ENCODE data around the gene RAD51D.
"Not testable (repeated sequence)": the region's sequence is repeated elsewhere in the genome, so short reads cannot be mapped to it uniquely, and the experiment has no call there.

The RAD51D gene

DNA sequence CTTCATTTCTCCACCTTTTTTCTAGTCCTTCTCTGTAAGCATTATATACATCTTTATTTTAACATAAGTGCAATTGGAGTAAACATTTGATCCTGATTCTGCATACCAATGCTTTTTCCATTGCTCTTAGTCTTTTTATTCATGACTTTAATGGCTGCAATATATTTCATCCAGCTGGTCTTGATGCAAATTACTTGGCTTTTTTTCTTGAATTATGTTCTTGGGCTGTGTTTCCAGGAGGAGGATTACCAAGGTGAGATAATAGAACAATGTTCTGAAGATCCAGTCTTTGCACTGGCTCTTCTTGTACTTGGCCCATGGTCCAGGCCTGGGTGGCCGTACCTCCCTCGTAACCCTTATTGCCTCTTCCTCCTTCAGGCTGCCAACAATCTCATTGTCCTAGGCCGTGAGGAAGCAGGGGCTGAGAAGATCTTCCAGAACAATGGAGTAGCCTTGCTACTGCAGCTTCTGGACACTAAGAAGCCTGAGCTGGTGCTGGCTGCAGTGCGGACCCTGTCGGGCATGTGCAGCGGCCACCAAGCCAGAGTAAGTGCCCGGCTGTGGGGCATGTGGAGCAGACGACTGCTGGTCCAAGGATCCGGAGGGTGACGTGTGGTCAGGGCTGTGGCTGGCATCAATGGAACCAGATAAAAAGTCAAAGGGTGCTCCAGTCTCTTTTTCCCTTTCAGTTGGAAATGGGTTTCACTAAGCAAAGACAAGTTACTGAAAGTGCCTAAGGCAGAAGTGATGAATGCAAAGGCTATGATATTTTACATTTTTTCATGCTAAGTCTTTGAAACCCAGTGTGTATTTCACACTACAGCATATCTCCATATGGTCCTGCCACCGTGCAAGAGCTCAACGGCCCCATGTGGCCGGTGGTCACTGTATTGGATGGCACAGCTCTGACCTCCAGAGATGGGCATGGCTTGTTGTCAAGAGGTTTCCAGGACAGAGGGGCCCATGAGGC, 34.8 kb upstream of the RAD51D start:
- no peak overlapping the region for H3K27ac ChIP-seq (ENCODE audit: low read depth, low read length)
- no peak overlapping the region for H3K4me3 ChIP-seq (ENCODE audit: low read depth, low read length)
- no peak overlapping the region for H3K9ac ChIP-seq (ENCODE audit: low read length)
- H3K9me3 ChIP-seq (ENCODE audit: control insufficient read depth, insufficient read depth, low read depth, low read length) = no peaks in the 10 kb centered on the region
- no peaks in the 10 kb centered on the region for H3K4me1 ChIP-seq (ENCODE audit: control insufficient read depth, insufficient read depth, low read length)
- no peaks in the 10 kb centered on the region; the same call in 1 of the 2 replicates for H3K27me3 ChIP-seq (ENCODE audit: control insufficient read depth, insufficient read depth, low read length)
- no peaks in the 10 kb centered on the region for H3K36me3 ChIP-seq (ENCODE audit: control insufficient read depth, insufficient read depth, low read length)

DNA sequence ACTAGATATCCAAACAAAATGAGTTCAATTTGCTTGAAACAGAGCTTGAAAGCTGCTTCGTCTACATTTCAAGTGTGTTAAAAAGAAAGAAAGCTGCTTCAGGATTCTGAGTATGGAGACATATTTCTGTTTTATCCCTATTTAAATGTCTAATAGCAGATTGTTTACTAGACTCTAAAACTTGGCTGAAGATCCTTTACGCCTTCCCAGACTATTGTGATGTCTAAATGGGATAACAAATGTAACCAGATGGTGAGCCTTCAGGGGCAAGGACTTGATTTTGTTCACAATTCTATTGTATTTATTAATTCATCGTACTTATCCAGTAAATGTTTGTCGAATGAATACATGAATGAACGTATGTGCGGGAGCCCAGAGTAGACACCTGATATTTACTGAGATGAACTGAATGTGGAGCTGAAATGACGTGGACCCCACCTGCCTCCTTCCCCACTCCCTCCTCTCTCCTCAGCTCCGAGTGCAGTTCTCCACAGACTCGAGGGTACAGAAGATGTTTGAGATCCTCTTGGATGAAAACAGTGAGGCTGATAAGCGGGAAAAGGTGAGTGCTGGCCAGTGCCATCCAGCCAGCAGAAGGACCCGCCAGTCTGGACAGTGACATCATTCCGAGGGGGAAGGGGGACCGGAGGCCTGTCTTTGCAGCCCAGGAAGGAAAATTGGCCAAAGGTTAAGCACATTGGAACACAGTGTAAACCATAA, 32.9 kb upstream of the RAD51D start:
- Histone ChIP-seq H3K27me3 (ENCODE audit: control insufficient read depth, insufficient read depth, low read length) (no peaks in the 10 kb centered on the region; the same call in 1 of the 2 replicates), H3K27ac (ENCODE audit: low read depth, low read length) (no peak overlapping the region), H3K4me1 (ENCODE audit: control insufficient read depth, insufficient read depth, low read length) (no peaks in the 10 kb centered on the region), H3K9me3 (ENCODE audit: control insufficient read depth, insufficient read depth, low read depth, low read length) (no peaks in the 10 kb centered on the region), H3K4me3 (ENCODE audit: low read depth, low read length) (no peak overlapping the region), H3K36me3 (ENCODE audit: control insufficient read depth, insufficient read depth, low read length) (no peaks in the 10 kb centered on the region), H3K9ac (ENCODE audit: low read length) (no peak overlapping the region)

- not testable (repeated sequence) for H3K36me3 ChIP-seq (ENCODE audit: control insufficient read depth, insufficient read depth, low read length); H3K9ac ChIP-seq (ENCODE audit: low read length); H3K4me3 ChIP-seq (ENCODE audit: low read depth, low read length); H3K9me3 ChIP-seq (ENCODE audit: control insufficient read depth, insufficient read depth, low read depth, low read length); H3K27ac ChIP-seq (ENCODE audit: low read depth, low read length); H3K4me1 ChIP-seq (ENCODE audit: control insufficient read depth, insufficient read depth, low read length); H3K27me3 ChIP-seq (ENCODE audit: control insufficient read depth, insufficient read depth, low read length)
Observed at GRCh38 chr17:35151080-35151479, 31.4 kb upstream of the RAD51D start.

DNA sequence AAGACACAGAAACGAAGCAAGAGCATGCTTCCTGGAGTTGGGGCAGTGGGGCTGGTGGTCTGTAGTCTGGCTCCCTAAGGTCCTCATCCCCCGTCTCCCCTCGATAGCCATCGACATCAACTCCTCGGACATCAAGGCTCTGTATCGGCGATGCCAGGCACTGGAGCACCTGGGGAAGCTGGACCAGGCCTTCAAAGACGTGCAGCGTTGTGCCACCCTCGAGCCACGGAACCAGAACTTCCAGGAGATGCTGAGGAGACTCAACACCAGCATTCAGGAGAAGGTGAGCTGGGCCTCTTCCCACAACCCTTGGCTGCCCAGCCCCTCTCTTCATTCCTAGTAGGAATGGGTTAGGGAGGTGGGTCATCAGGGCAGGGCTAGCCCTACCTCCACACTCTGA, 30.3 kb upstream of the RAD51D start:
- Histone ChIP-seq H3K36me3 (ENCODE audit: control insufficient read depth, insufficient read depth, low read length) (no peaks in the 10 kb centered on the region), H3K9ac (ENCODE audit: low read length) (no peak overlapping the region), H3K4me1 (ENCODE audit: control insufficient read depth, insufficient read depth, low read length) (no peaks in the 10 kb centered on the region), H3K9me3 (ENCODE audit: control insufficient read depth, insufficient read depth, low read depth, low read length) (no peaks in the 10 kb centered on the region), H3K27ac (ENCODE audit: low read depth, low read length) (no peak overlapping the region), H3K27me3 (ENCODE audit: control insufficient read depth, insufficient read depth, low read length) (no peaks in the 10 kb centered on the region; the same call in 1 of the 2 replicates), H3K4me3 (ENCODE audit: low read depth, low read length) (no peak overlapping the region)

- H3K9me3 ChIP-seq (ENCODE audit: control insufficient read depth, insufficient read depth, low read depth, low read length) = no peaks in the 10 kb centered on the region
- no peaks in the 10 kb centered on the region for H3K4me1 ChIP-seq (ENCODE audit: control insufficient read depth, insufficient read depth, low read length)
- H3K27ac ChIP-seq (ENCODE audit: low read depth, low read length) = no peak overlapping the region
- no peaks in the 10 kb centered on the region for H3K36me3 ChIP-seq (ENCODE audit: control insufficient read depth, insufficient read depth, low read length)
- H3K9ac ChIP-seq (ENCODE audit: low read length) = no peak overlapping the region
- H3K4me3 ChIP-seq (ENCODE audit: low read depth, low read length) = no peak overlapping the region
- no peaks in the 10 kb centered on the region for H3K27me3 ChIP-seq (ENCODE audit: control insufficient read depth, insufficient read depth, low read length)
Observed at GRCh38 chr17:35148144-35148543, 28.5 kb upstream of the RAD51D start.

DNA sequence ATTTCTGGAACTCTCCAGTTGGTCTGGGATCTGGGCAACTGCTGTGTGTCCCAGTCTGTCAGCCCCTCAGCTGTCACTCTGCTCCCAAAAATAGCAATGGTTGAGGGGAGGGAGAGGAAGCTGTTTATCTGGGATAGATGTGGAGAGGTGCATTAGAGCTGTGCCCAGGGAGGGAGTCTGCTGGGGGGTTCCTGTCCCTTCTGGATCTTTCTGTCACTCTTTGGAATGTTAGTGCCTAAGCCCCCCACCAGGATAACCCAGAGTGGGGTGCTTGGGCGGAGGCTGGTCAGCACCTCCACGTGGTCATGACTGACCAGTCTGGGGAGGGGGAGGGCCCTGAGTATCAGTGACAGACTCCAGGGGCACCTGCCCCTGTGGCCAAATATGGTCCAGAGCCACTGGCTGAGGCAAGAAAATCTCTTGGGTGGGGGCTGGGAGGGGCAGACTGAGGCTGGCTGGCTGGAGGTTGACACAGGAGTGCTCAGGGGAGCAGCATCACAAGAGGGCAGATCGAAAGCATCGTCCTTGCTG, 27.8 kb upstream of the RAD51D start, which contains the start of gene UNC45B:
UNC45B (plus strand) TSS at position 443 of the 531 bp plus-strand sequence. CDS start 447 bp downstream, outside the sequence.
- Histone ChIP-seq H3K4me3 (ENCODE audit: low read depth, low read length) (no peak within 1 kb of the TSS), H3K27ac (ENCODE audit: low read depth, low read length) (no peak within 1 kb of the TSS), H3K9ac (ENCODE audit: low read length) (no peak within 1 kb of the TSS), H3K4me1 (ENCODE audit: control insufficient read depth, insufficient read depth, low read length) (no peaks in the 10 kb centered on the region), H3K36me3 (ENCODE audit: control insufficient read depth, insufficient read depth, low read length) (no peaks in the 10 kb centered on the region), H3K9me3 (ENCODE audit: control insufficient read depth, insufficient read depth, low read depth, low read length) (no peaks in the 10 kb centered on the region), H3K27me3 (ENCODE audit: control insufficient read depth, insufficient read depth, low read length) (no peaks in the 10 kb centered on the region)

GRCh38 chr17:35146214-35146833, 26.7 kb upstream of the RAD51D start:
- H3K27me3 ChIP-seq (ENCODE audit: control insufficient read depth, insufficient read depth, low read length) = no peaks in the 10 kb centered on the region
- H3K36me3 ChIP-seq (ENCODE audit: control insufficient read depth, insufficient read depth, low read length) = no peaks in the 10 kb centered on the region
- H3K4me1 ChIP-seq (ENCODE audit: control insufficient read depth, insufficient read depth, low read length) = no peaks in the 10 kb centered on the region
- H3K27ac ChIP-seq (ENCODE audit: low read depth, low read length) = no peak overlapping the region
- no peak overlapping the region for H3K4me3 ChIP-seq (ENCODE audit: low read depth, low read length)
- H3K9me3 ChIP-seq (ENCODE audit: control insufficient read depth, insufficient read depth, low read depth, low read length) = no peaks in the 10 kb centered on the region
- H3K9ac ChIP-seq (ENCODE audit: low read length) = no peak overlapping the region

DNA sequence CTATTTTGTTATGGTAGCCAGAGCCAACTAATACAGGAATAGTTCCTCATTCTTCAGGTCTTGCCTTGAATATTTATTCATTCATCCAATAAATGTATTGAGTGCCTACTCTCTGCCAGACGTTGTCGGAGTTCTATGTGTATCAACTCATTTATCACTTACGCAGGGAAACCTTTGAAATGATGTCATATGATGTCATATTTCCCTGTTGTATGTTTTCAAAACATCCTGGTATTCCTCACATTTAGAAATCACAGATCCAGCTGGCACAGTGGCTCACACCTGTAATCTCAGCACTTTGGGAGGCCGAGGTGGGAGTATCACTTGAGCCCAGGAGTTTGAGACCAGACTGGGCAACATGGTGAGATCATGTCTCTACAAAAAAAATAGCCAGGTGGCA, 25.2 kb upstream of the RAD51D start:
- no peaks in the 10 kb centered on the region for H3K9me3 ChIP-seq (ENCODE audit: control insufficient read depth, insufficient read depth, low read depth, low read length)
- H3K9ac ChIP-seq (ENCODE audit: low read length) = no peak overlapping the region
- peaks cover 2% of the 10 kb centered on the region for H3K36me3 ChIP-seq (ENCODE audit: control insufficient read depth, insufficient read depth, low read length)
- no peaks in the 10 kb centered on the region for H3K4me1 ChIP-seq (ENCODE audit: control insufficient read depth, insufficient read depth, low read length)
- no peak overlapping the region for H3K4me3 ChIP-seq (ENCODE audit: low read depth, low read length)
- H3K27ac ChIP-seq (ENCODE audit: low read depth, low read length) = no peak overlapping the region
- H3K27me3 ChIP-seq (ENCODE audit: control insufficient read depth, insufficient read depth, low read length) = no peaks in the 10 kb centered on the region

DNA sequence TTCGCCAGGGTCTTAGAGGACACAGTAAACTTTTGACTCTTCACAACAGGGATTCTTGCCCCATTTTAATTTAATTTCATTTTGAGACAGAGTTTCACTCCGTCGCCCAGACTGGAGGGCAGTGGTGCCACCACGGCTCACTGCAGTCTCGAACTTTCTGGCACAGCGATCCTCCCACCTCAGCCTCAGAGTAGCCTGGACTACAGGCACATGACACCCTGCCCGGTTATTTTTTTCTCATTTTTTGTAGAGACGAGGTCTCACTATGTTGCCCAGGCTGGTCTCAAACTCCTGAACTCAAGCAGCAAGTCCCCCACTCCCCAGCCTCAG, 22.8 kb upstream of the RAD51D start:
- Histone ChIP-seq H3K9ac (ENCODE audit: low read length) (no peak overlapping the region), H3K4me3 (ENCODE audit: low read depth, low read length) (peak overlapping the region; percentile 95), H3K9me3 (ENCODE audit: control insufficient read depth, insufficient read depth, low read depth, low read length) (no peaks in the 10 kb centered on the region), H3K4me1 (ENCODE audit: control insufficient read depth, insufficient read depth, low read length) (no peaks in the 10 kb centered on the region), H3K27me3 (ENCODE audit: control insufficient read depth, insufficient read depth, low read length) (no peaks in the 10 kb centered on the region), H3K36me3 (ENCODE audit: control insufficient read depth, insufficient read depth, low read length) (peaks cover 26% of the 10 kb centered on the region), H3K27ac (ENCODE audit: low read depth, low read length) (no peak overlapping the region)

- peaks cover 31% of the 10 kb centered on the region for H3K36me3 ChIP-seq (ENCODE audit: control insufficient read depth, insufficient read depth, low read length)
- peak within 1 kb of the TSS; percentile 95 for H3K4me3 ChIP-seq (ENCODE audit: low read depth, low read length)
- no peaks in the 10 kb centered on the region for H3K27me3 ChIP-seq (ENCODE audit: control insufficient read depth, insufficient read depth, low read length)
- H3K4me1 ChIP-seq (ENCODE audit: control insufficient read depth, insufficient read depth, low read length) = no peaks in the 10 kb centered on the region
- peak within 1 kb of the TSS; percentile 39; the same call in 1 of the 2 replicates for H3K27ac ChIP-seq (ENCODE audit: low read depth, low read length)
- H3K9ac ChIP-seq (ENCODE audit: low read length) = peak within 1 kb of the TSS; percentile 97
- H3K9me3 ChIP-seq (ENCODE audit: control insufficient read depth, insufficient read depth, low read depth, low read length) = no peaks in the 10 kb centered on the region
Observed at GRCh38 chr17:35141681-35142466, 22.2 kb upstream of the RAD51D start, which contains the start of gene NLE1. TSS of gene NLE1 (minus strand) at chr17:35142303. CDS start at chr17:35142275, 28 bp downstream.
